Measurements from ENCODE around the gene EDEM1. TPM values are rescaled to one million over a fixed set of nuclear protein-coding genes. Genes with fewer than 3 reads are reported as not detected.

Gene EDEM1
- total RNA-seq, 2 donors from 2014 or later, result 145 to 194 TPM

DNA sequence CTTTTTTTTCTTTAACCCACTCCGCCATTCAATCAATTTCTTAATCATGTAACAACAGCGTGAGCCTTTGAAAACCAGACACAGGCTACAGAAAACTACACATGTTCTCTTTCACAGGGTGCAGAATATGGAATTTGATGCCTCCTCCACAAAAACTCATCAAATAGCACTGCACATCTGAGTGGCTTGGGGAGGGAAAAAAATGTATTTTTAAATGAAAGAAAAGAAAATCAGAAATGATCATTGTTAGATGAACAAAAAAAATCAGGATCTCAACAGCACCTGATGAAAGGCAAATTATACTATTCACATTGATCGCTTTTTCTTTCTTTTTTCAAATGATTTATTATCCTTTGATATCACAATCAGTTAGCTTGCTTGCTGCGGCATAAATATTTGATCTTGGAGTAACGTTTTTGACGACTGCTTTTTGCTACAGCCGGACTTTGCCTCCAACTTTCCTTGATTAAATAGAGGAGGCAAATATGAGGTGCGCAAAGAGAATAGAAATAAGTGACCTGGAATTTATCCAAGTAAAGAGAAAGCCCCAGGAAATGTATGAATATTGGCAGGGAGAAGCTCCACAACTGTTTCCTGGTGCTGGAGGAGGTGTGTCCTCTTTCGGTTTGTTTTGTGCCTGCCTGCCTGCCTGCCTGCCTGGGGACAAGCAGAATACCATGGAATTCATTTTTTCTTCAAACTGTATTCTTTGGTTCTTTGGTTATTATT is 63.1 kb downstream of the EDEM1 start:
- H3K27ac Mint-ChIP-seq, result no peak overlapping the region
- no peaks in the 10 kb centered on the region for H3K9me3 Mint-ChIP-seq
- ATAC-seq (replicated peaks), result no peak
- no peaks in the 10 kb centered on the region for H3K4me1 Mint-ChIP-seq
- no peaks in the 10 kb centered on the region for H3K27me3 Mint-ChIP-seq
- no peaks in the 10 kb centered on the region for H3K36me3 Mint-ChIP-seq (ENCODE audit: low read depth)
- no peak overlapping the region for H3K4me3 Mint-ChIP-seq

DNA sequence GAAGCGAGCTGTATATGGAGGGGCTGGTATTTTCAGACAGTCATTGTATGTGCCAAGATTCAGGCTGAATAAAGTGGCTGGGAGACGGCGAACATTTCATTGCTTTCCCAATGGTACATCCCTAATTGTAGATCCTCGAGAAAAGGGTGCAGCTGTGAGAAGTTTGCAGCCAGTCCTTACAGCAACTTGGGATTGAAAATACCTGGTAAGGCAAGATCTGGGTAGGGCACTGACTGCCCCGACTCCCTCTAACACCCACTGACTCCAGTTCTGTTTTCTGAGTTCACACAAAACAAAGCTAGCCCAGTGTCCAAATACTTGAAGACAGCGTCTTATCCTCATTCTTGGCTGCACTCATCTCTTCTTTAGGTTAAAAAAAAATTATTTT is 63.7 kb downstream of the EDEM1 start:
- H3K9me3 Mint-ChIP-seq, result no peaks in the 10 kb centered on the region
- ATAC-seq (replicated peaks), result no peak
- no peaks in the 10 kb centered on the region for H3K36me3 Mint-ChIP-seq (ENCODE audit: low read depth)
- H3K4me3 Mint-ChIP-seq, result no peak overlapping the region
- H3K27me3 Mint-ChIP-seq, result no peaks in the 10 kb centered on the region
- H3K27ac Mint-ChIP-seq, result no peak overlapping the region
- peaks cover 5% of the 10 kb centered on the region for H3K4me1 Mint-ChIP-seq

DNA sequence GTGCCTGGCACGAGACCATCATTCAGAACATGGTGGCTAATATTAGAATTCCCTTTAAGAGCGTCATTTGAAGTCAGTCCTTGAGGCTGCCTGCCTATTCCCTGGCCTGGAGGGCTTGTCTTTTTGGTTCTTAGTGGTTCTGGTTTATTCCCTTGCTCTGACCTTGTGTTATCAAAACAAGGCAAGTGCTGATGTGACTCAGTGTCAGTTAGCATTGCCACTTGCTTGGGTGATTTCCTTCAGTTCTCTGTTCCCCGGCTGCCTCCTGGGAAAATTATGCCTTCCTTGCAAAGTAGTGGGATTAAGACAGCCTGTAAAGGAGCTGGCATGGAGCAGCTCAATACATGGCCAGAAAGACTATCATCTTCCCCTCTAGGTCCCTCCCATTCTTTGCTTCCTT is 64.6 kb downstream of the EDEM1 start:
- ATAC-seq (replicated peaks), result no peak
- H3K9me3 Mint-ChIP-seq, result no peaks in the 10 kb centered on the region
- H3K4me1 Mint-ChIP-seq, result peaks cover 5% of the 10 kb centered on the region
- no peak overlapping the region for H3K27ac Mint-ChIP-seq
- no peaks in the 10 kb centered on the region for H3K36me3 Mint-ChIP-seq (ENCODE audit: low read depth)
- H3K27me3 Mint-ChIP-seq, result no peaks in the 10 kb centered on the region
- no peak overlapping the region for H3K4me3 Mint-ChIP-seq

- no peak for ATAC-seq (replicated peaks)
- H3K36me3 Mint-ChIP-seq (ENCODE audit: low read depth), result no peaks in the 10 kb centered on the region
- peaks cover 5% of the 10 kb centered on the region for H3K4me1 Mint-ChIP-seq
- no peaks in the 10 kb centered on the region for H3K27me3 Mint-ChIP-seq
- H3K9me3 Mint-ChIP-seq, result no peaks in the 10 kb centered on the region
- no peak overlapping the region for H3K27ac Mint-ChIP-seq
- H3K4me3 Mint-ChIP-seq, result no peak overlapping the region
Measured at GRCh38 chr3:5254281-5255048, 67.0 kb downstream of the EDEM1 start.

DNA sequence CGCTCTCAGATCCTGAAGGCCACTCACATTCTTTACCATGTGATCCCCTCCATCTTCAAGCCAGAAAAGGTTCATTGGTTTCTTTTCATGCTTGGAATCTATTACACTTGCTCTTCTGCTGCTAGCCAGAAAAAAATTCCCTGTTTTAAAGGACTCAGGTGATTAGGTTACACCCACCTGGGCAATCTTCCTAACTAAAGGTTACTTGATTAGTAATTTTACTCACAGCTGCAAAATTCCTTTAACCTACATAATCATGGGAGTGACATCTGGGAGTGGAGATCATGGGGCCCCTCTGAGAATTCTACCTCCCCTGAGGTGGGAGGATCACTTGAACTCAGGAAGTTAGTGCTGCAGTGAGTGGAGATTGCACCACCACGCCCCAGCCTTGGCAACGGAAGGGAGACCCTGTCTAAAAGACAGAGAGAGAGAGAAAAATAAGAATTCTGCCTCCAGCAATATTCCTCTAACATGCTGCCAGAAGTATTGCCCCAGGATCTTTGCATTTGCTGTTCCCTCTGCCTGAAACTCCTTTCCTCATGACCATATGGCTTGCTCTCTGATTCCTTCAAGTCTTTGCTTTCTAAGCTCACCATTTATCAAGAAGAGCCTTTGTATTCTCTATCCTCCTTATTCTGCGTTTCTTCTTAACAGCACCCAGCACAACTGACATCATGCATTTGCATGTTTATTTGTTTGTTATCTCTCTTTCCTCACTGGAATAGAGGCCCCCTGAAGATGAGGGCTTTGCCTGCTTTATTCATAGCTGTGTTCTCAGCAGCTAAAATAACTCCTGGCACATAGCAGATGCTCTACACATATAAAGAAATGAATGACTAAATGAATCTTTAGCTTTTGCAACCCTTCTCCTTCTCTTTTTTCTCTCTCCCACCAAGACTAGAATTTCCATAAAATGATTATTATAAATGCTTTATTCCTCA is 68.2 kb downstream of the EDEM1 start:
- H3K9me3 Mint-ChIP-seq, result no peaks in the 10 kb centered on the region
- H3K27me3 Mint-ChIP-seq, result no peaks in the 10 kb centered on the region
- H3K27ac Mint-ChIP-seq, result peak overlapping the region; percentile 37
- ATAC-seq (replicated peaks), result no peak
- H3K4me3 Mint-ChIP-seq, result no peak overlapping the region
- H3K36me3 Mint-ChIP-seq (ENCODE audit: low read depth), result no peaks in the 10 kb centered on the region
- peaks cover 5% of the 10 kb centered on the region for H3K4me1 Mint-ChIP-seq

- Mint-ChIP-seq H3K36me3 (ENCODE audit: low read depth) (no peaks in the 10 kb centered on the region), H3K27me3 (no peaks in the 10 kb centered on the region), H3K9me3 (no peaks in the 10 kb centered on the region), H3K4me1 (peaks cover 5% of the 10 kb centered on the region), H3K27ac (no peak overlapping the region), H3K4me3 (no peak overlapping the region)
- ATAC-seq (replicated peaks), result no peak
Measured at GRCh38 chr3:5258526-5258925, 71.0 kb downstream of the EDEM1 start.

DNA sequence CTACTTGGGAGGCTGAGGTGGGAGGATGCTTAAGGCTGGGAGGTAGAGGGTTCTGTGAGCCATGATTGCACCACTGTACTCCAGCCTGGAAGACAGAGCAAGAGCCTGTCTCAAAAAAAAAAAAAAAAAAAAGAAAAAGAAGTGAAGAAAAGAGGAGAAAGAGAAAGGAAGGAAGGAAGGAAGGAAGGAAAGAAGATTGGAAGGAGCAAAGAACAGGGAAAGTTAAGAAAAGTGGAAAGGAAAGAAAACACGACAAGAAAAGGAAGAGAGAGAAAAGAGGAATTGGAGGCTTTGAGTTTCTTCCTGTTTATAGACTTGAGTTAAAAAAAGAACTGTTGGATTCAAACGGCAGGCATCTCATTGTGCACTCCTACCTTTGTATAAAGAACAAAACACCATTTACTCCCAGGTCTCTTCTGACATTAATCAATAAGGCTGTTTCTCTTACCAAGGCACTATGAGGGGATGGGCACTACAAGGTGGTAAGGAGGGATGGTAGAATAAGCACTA is 73.5 kb downstream of the EDEM1 start:
- no peaks in the 10 kb centered on the region for H3K9me3 Mint-ChIP-seq
- no peak overlapping the region for H3K4me3 Mint-ChIP-seq
- no peaks in the 10 kb centered on the region for H3K36me3 Mint-ChIP-seq (ENCODE audit: low read depth)
- H3K4me1 Mint-ChIP-seq, result peaks cover 1% of the 10 kb centered on the region
- no peak for ATAC-seq (replicated peaks)
- H3K27me3 Mint-ChIP-seq, result no peaks in the 10 kb centered on the region
- H3K27ac Mint-ChIP-seq, result no peak overlapping the region

DNA sequence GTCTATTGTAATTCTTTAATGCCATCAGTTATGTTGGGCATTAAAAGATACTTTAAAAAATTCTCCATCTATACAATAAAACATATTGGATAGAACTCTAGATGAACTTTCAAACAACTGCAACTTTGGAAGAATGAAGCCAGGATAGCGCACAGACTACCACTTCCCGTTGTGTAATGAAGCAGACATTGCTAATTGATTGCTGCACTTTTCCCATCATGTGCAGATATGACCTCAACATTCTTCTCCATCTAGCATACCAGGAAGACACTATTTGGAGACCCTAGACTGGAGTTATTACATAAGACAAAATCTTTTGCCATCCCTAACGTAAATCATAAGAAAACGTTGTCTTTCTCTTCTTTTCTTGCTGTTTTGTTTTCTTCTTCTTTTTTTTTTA is 75.0 kb downstream of the EDEM1 start:
- Mint-ChIP-seq H3K27ac (no peak overlapping the region), H3K36me3 (ENCODE audit: low read depth) (no peaks in the 10 kb centered on the region), H3K4me1 (no peaks in the 10 kb centered on the region), H3K9me3 (no peaks in the 10 kb centered on the region), H3K27me3 (no peaks in the 10 kb centered on the region), H3K4me3 (no peak overlapping the region)
- ATAC-seq (replicated peaks), result no peak

DNA sequence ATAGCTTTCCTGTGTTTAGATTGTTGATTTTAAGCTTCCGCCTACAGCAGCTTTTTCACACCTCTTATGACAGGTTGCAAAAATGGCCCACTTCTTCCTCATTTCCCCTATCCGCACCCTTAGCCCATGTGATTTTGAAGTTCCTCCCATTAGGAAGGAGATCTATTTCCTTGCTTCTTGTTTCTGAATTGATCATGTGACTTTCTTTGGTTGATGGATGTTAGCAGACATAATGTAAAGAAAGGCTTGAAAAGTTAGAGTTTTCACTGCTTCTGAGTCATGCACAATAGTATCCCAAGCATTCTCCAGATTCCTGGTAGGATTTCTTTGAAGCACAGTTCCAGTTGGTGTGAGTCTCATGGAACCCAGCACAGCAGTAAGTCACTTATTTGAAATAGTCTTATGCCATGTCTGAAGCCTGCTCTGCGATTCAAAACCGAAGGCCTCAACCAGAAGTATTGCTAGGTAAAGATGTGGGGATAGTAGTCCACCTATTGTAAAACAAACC is 76.6 kb downstream of the EDEM1 start:
- no peaks in the 10 kb centered on the region for H3K36me3 Mint-ChIP-seq (ENCODE audit: low read depth)
- no peaks in the 10 kb centered on the region for H3K9me3 Mint-ChIP-seq
- ATAC-seq (replicated peaks), result no peak
- H3K4me3 Mint-ChIP-seq, result no peak overlapping the region
- H3K4me1 Mint-ChIP-seq, result no peaks in the 10 kb centered on the region
- H3K27me3 Mint-ChIP-seq, result no peaks in the 10 kb centered on the region
- no peak overlapping the region for H3K27ac Mint-ChIP-seq

GRCh38 chr3:5264896-5265770 is 77.6 kb downstream of the EDEM1 start:
- H3K36me3 Mint-ChIP-seq (ENCODE audit: low read depth), result no peaks in the 10 kb centered on the region
- no peak overlapping the region for H3K4me3 Mint-ChIP-seq
- no peaks in the 10 kb centered on the region for H3K4me1 Mint-ChIP-seq
- H3K9me3 Mint-ChIP-seq, result no peaks in the 10 kb centered on the region
- H3K27ac Mint-ChIP-seq, result no peak overlapping the region
- no peaks in the 10 kb centered on the region for H3K27me3 Mint-ChIP-seq
- no peak for ATAC-seq (replicated peaks)

- Mint-ChIP-seq H3K27me3 (no peaks in the 10 kb centered on the region), H3K27ac (no peak overlapping the region), H3K4me1 (no peaks in the 10 kb centered on the region), H3K9me3 (no peaks in the 10 kb centered on the region), H3K36me3 (ENCODE audit: low read depth) (no peaks in the 10 kb centered on the region), H3K4me3 (no peak overlapping the region)
- no peak for ATAC-seq (replicated peaks)
Measured at GRCh38 chr3:5267252-5267651, 79.7 kb downstream of the EDEM1 start.

GRCh38 chr3:5267889-5268288 is 80.4 kb downstream of the EDEM1 start:
- no peaks in the 10 kb centered on the region for H3K27me3 Mint-ChIP-seq
- no peaks in the 10 kb centered on the region for H3K9me3 Mint-ChIP-seq
- no peak overlapping the region for H3K4me3 Mint-ChIP-seq
- no peaks in the 10 kb centered on the region for H3K36me3 Mint-ChIP-seq (ENCODE audit: low read depth)
- no peak for ATAC-seq (replicated peaks)
- H3K4me1 Mint-ChIP-seq, result no peaks in the 10 kb centered on the region
- no peak overlapping the region for H3K27ac Mint-ChIP-seq
